HTR-8/SVneo (cell line): ENCODE measurements around the gene JAKMIP1.
A peak's percentile ranks its signal among the peaks of the same experiment; 100 is the strongest.

Experiments used
- DNase-seq: peaks from one replicate; pipeline ENCODE4 v3.0.0; 2011; ENCODE audit warnings: low spot score, mixed read lengths; ENCODE audit not compliant: insufficient read length
- FAIRE-seq: peaks from 2 replicates; lab custom pipeline; 2011; peaks lifted over from hg19 to GRCh38; lab: Jason Lieb, UNC

Gene JAKMIP1

GRCh38 chr4:6107886-6108285, 92.5 kb downstream of the JAKMIP1 start:
- FAIRE-seq (no peak), DNase-seq (no peak)

GRCh38 chr4:6107114-6107791, 93.1 kb downstream of the JAKMIP1 start:
- no peak for FAIRE-seq
- no peak for DNase-seq

- no peak for DNase-seq
- FAIRE-seq = no peak
Observed at GRCh38 chr4:6106156-6106555, 94.2 kb downstream of the JAKMIP1 start.

GRCh38 chr4:6105311-6105911, 94.9 kb downstream of the JAKMIP1 start:
- no peak for FAIRE-seq
- no peak for DNase-seq

- FAIRE-seq = no peak
Observed at GRCh38 chr4:6104541-6105130, 95.7 kb downstream of the JAKMIP1 start.

GRCh38 chr4:6097581-6097980, 102.8 kb downstream of the JAKMIP1 start:
- DNase-seq (no peak), FAIRE-seq (no peak)

More at GRCh38 chr4:6104541-6105130, 95.7 kb downstream of the JAKMIP1 start:
- DNase-seq = no peak

GRCh38 chr4:6095897-6096296, 104.5 kb downstream of the JAKMIP1 start:
- DNase-seq (no peak), FAIRE-seq (no peak)

GRCh38 chr4:6095023-6095752, 105.2 kb downstream of the JAKMIP1 start:
- DNase-seq (no peak), FAIRE-seq (no peak)

- FAIRE-seq (no peak), DNase-seq (no peak)
Observed at GRCh38 chr4:6093671-6094070, 106.7 kb downstream of the JAKMIP1 start.

- DNase-seq (no peak), FAIRE-seq (no peak)
Observed at GRCh38 chr4:6092971-6093370, 107.4 kb downstream of the JAKMIP1 start.

- FAIRE-seq (no peak), DNase-seq (no peak)
Observed at GRCh38 chr4:6092131-6092530, 108.2 kb downstream of the JAKMIP1 start.

GRCh38 chr4:6090931-6091330, 109.4 kb downstream of the JAKMIP1 start:
- DNase-seq = no peak
- no peak for FAIRE-seq

GRCh38 chr4:6088950-6089349, 111.4 kb downstream of the JAKMIP1 start:
- no peak for FAIRE-seq
- no peak for DNase-seq

- DNase-seq (peak; percentile 27), FAIRE-seq (no peak)
Observed at GRCh38 chr4:6087669-6088341, 112.5 kb downstream of the JAKMIP1 start.

GRCh38 chr4:6086846-6087245, 113.5 kb downstream of the JAKMIP1 start:
- FAIRE-seq (no peak), DNase-seq (no peak)

- no peak for FAIRE-seq
- DNase-seq = no peak
Observed at GRCh38 chr4:6085691-6086628, 114.4 kb downstream of the JAKMIP1 start.

- FAIRE-seq = no peak
Observed at GRCh38 chr4:6085028-6085690, 115.2 kb downstream of the JAKMIP1 start.

GRCh38 chr4:6079965-6080364, 120.4 kb downstream of the JAKMIP1 start:
- DNase-seq = no peak
- FAIRE-seq = no peak

More at GRCh38 chr4:6085028-6085690, 115.2 kb downstream of the JAKMIP1 start:
- no peak for DNase-seq

GRCh38 chr4:6078560-6078959, 121.8 kb downstream of the JAKMIP1 start:
- FAIRE-seq (no peak), DNase-seq (no peak)
